ENCODE results near the gene PREX1.

GRCh38 chr20:48695738-48696137 lies 132.1 kb downstream of the PREX1 start:
- TF ChIP-seq, protein P1, sequence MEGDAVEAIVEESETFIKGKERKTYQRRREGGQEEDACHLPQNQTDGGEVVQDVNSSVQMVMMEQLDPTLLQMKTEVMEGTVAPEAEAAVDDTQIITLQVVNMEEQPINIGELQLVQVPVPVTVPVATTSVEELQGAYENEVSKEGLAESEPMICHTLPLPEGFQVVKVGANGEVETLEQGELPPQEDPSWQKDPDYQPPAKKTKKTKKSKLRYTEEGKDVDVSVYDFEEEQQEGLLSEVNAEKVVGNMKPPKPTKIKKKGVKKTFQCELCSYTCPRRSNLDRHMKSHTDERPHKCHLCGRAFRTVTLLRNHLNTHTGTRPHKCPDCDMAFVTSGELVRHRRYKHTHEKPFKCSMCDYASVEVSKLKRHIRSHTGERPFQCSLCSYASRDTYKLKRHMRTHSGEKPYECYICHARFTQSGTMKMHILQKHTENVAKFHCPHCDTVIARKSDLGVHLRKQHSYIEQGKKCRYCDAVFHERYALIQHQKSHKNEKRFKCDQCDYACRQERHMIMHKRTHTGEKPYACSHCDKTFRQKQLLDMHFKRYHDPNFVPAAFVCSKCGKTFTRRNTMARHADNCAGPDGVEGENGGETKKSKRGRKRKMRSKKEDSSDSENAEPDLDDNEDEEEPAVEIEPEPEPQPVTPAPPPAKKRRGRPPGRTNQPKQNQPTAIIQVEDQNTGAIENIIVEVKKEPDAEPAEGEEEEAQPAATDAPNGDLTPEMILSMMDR (IDR thresholded peaks at IDR 0.05): no peak
- no peak for TF ChIP-seq POLR2A (IDR thresholded peaks at IDR 0.05)

Measured in ovary (tissue), 3 donors.